ENCODE results near the gene PCBP3.

Gene PCBP3

DNA sequence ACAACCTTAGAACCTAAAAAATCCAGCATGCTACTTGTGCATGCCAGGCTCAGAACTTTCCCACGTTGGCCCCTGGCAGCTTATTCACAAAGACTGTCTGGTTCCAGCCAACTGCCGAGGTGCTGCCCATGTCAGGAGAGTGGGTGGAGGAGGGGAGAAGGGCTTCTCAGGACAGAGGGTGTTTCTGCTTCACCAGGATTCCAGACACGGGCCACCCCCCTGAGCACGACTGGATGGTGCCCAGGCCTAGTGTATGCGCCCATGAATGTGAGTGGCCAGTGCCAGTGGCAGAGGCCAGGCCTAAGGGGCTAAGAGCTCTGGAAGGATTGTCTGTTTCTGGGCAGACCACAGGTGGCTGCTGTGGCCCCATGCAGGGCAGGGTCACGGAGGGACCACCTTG lies 189.9 kb downstream of the PCBP3 start:
- Histone ChIP-seq H3K18ac (ENCODE audit: low read depth in 1 of 2, low read length in 2 of 2) (no peak overlapping the region), H4K91ac (ENCODE audit: low read length) (no peak overlapping the region), H2BK15ac (ENCODE audit: low read depth, poor library complexity, severe bottlenecking) (no peak overlapping the region), H3K27ac (ENCODE audit: low read length, poor library complexity, severe bottlenecking) (no peak overlapping the region), H2BK120ac (ENCODE audit: low read depth, low read length) (no peak overlapping the region), H3K79me1 (replicated peaks; ENCODE audit: low read length, poor library complexity, severe bottlenecking) (peaks cover 3% of the 10 kb centered on the region), H3K27me3 (ENCODE audit: control insufficient read depth in 1 of 2, insufficient read depth in 1 of 2, low read length in 2 of 2) (peaks cover 0 to 3% of the 10 kb centered on the region in 2 experiments), H3K9me3 (ENCODE audit: control insufficient read depth, low read length) (no peaks in the 10 kb centered on the region), H2BK5ac (ENCODE audit: low read depth, low read length, poor library complexity, severe bottlenecking) (no peak overlapping the region), H3K4me3 (ENCODE audit: insufficient read depth in 1 of 2, low read depth in 1 of 2, low read length in 2 of 2) (no peak overlapping the region), H3K4ac (ENCODE audit: low read depth in 1 of 2, low read length in 2 of 2) (no peak overlapping the region), H2BK12ac (ENCODE audit: low read length in 2 of 2) (no peak overlapping the region), H3K36me3 (ENCODE audit: control insufficient read depth in 1 of 2, insufficient read depth in 2 of 2, low read depth in 1 of 2, low read length in 2 of 2) (no peaks in the 10 kb centered on the region), H3K4me1 (ENCODE audit: control insufficient read depth, insufficient read depth, low read depth, low read length) (peaks cover 19% of the 10 kb centered on the region), H2AK5ac (ENCODE audit: low read length, severe bottlenecking) (no peak overlapping the region), H3K4me2 (ENCODE audit: low read length, poor library complexity, severe bottlenecking) (no peak overlapping the region), H3K9ac (ENCODE audit: low read length) (no peak overlapping the region), H4K8ac (ENCODE audit: low read length) (no peak overlapping the region), H3K14ac (ENCODE audit: low read length in 2 of 2) (no peak overlapping the region), H3K23ac (ENCODE audit: low read length in 2 of 2) (no peak overlapping the region), H2AFZ (ENCODE audit: low read depth, low read length) (no peak overlapping the region)
- DNase-seq = no peak
- WGBS = 88% methylated on average over 6 of the region's 6 CpGs

DNA sequence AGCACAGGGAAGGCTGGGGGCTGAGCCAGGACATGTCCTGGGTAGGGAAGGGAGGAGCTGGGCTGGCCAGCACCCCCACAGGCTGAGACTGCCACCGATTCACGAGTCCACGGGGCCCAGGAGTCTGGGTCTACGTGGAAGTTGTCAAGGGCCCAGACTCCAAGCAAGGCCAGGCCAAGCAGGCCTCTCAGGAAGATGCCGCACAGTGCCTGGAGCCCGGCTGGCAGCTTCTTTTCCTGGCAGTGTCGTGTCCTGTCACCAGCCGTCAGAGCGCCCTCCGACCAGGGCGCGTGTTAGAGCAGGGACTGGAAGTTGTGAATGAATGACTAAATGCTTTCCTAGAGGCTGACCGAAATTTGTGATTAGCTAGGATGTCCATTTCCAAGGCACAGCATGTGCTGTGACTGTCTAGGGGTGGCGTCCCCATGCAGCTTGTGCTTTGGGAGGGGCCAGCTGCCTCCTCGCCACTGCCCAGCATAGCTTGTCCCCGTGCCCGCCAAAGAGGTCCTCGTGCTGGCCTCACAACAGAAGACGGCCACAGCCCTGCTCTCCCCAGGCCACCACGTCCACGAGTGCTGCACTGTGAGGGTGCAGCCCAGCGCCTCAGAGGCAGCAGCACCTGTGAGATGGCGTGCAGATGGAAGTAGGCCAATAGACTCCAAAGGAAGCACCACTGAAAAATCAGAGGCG lies 190.6 kb downstream of the PCBP3 start:
- Histone ChIP-seq H3K27ac (ENCODE audit: low read length, poor library complexity, severe bottlenecking) (no peak overlapping the region), H3K9me3 (ENCODE audit: control insufficient read depth, low read length) (no peaks in the 10 kb centered on the region), H2BK5ac (ENCODE audit: low read depth, low read length, poor library complexity, severe bottlenecking) (no peak overlapping the region), H3K27me3 (ENCODE audit: control insufficient read depth in 1 of 2, insufficient read depth in 1 of 2, low read length in 2 of 2) (peaks cover 0 to 3% of the 10 kb centered on the region in 2 experiments), H3K4ac (ENCODE audit: low read depth in 1 of 2, low read length in 2 of 2) (no peak overlapping the region), H2AK5ac (ENCODE audit: low read length, severe bottlenecking) (no peak overlapping the region), H4K91ac (ENCODE audit: low read length) (peak overlapping the region; percentile 54), H2AFZ (ENCODE audit: low read depth, low read length) (no peak overlapping the region), H3K4me1 (ENCODE audit: control insufficient read depth, insufficient read depth, low read depth, low read length) (peaks cover 19% of the 10 kb centered on the region), H3K4me3 (ENCODE audit: insufficient read depth in 1 of 2, low read depth in 1 of 2, low read length in 2 of 2) (no peak overlapping the region), H3K79me1 (replicated peaks; ENCODE audit: low read length, poor library complexity, severe bottlenecking) (peaks cover 3% of the 10 kb centered on the region), H3K14ac (ENCODE audit: low read length in 2 of 2) (peak overlapping the region in 1 of 2 experiments; percentile 9), H3K23ac (ENCODE audit: low read length in 2 of 2) (no peak overlapping the region), H3K18ac (ENCODE audit: low read depth in 1 of 2, low read length in 2 of 2) (peak overlapping the region in 1 of 2 experiments; percentile 1), H3K4me2 (ENCODE audit: low read length, poor library complexity, severe bottlenecking) (no peak overlapping the region), H3K9ac (ENCODE audit: low read length) (no peak overlapping the region), H2BK120ac (ENCODE audit: low read depth, low read length) (no peak overlapping the region), H3K36me3 (ENCODE audit: control insufficient read depth in 1 of 2, insufficient read depth in 2 of 2, low read depth in 1 of 2, low read length in 2 of 2) (no peaks in the 10 kb centered on the region), H2BK15ac (ENCODE audit: low read depth, poor library complexity, severe bottlenecking) (no peak overlapping the region), H2BK12ac (ENCODE audit: low read length in 2 of 2) (no peak overlapping the region), H4K8ac (ENCODE audit: low read length) (no peak overlapping the region)
- 97% methylated on average over 24 of the region's 24 CpGs for WGBS
- DNase-seq = no peak

DNA sequence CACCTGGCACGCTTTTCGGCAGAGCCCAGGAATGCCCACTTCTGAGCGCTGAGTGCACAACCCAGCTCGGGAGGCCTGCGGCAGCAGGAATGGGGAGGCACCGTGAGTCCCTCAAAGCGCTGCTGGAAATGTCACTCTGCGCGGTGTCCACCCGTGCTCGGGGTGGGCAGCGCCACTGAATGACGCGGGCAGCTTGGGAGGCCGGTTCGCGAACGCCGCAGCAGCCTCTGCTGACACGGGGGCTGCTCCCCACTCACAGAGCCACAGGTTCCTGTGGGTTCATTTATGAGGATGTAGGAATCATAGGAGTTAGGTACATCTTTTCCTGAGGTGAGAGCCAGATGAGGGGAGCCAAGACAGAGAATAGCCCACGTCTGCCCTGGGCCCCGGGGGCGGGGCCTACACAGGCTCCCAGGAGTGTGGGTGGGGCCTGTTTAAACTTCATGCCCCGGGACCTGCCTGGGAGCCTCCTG lies 191.3 kb downstream of the PCBP3 start:
- no peak overlapping the region for H2AK5ac ChIP-seq (ENCODE audit: low read length, severe bottlenecking)
- H2BK15ac ChIP-seq (ENCODE audit: low read depth, poor library complexity, severe bottlenecking) = no peak overlapping the region
- H3K27ac ChIP-seq (ENCODE audit: low read length, poor library complexity, severe bottlenecking) = no peak overlapping the region
- no peak overlapping the region for H3K4me2 ChIP-seq (ENCODE audit: low read length, poor library complexity, severe bottlenecking)
- H3K18ac ChIP-seq (ENCODE audit: low read depth in 1 of 2, low read length in 2 of 2) = no peak overlapping the region
- no peak overlapping the region for H3K4me3 ChIP-seq (ENCODE audit: insufficient read depth in 1 of 2, low read depth in 1 of 2, low read length in 2 of 2)
- no peak overlapping the region for H3K9ac ChIP-seq (ENCODE audit: low read length)
- no peak overlapping the region for H2BK120ac ChIP-seq (ENCODE audit: low read depth, low read length)
- no peak overlapping the region for H4K8ac ChIP-seq (ENCODE audit: low read length)
- H3K9me3 ChIP-seq (ENCODE audit: control insufficient read depth, low read length) = no peaks in the 10 kb centered on the region
- no peak overlapping the region for H2BK12ac ChIP-seq (ENCODE audit: low read length in 2 of 2)
- no peak overlapping the region for H4K91ac ChIP-seq (ENCODE audit: low read length)
- peaks cover 3% of the 10 kb centered on the region for H3K79me1 ChIP-seq (replicated peaks; ENCODE audit: low read length, poor library complexity, severe bottlenecking)
- H2AFZ ChIP-seq (ENCODE audit: low read depth, low read length) = no peak overlapping the region
- no peak overlapping the region for H2BK5ac ChIP-seq (ENCODE audit: low read depth, low read length, poor library complexity, severe bottlenecking)
- DNase-seq = no peak
- no peak overlapping the region for H3K4ac ChIP-seq (ENCODE audit: low read depth in 1 of 2, low read length in 2 of 2)
- WGBS = 90% methylated on average over 24 of the region's 24 CpGs
- no peaks in the 10 kb centered on the region for H3K36me3 ChIP-seq (ENCODE audit: control insufficient read depth in 1 of 2, insufficient read depth in 2 of 2, low read depth in 1 of 2, low read length in 2 of 2)
- H3K27me3 ChIP-seq (ENCODE audit: control insufficient read depth in 1 of 2, insufficient read depth in 1 of 2, low read length in 2 of 2) = peaks cover 0 to 3% of the 10 kb centered on the region in 2 experiments
- no peak overlapping the region for H3K23ac ChIP-seq (ENCODE audit: low read length in 2 of 2)
- H3K14ac ChIP-seq (ENCODE audit: low read length in 2 of 2) = no peak overlapping the region
- H3K4me1 ChIP-seq (ENCODE audit: control insufficient read depth, insufficient read depth, low read depth, low read length) = peaks cover 13% of the 10 kb centered on the region

DNA sequence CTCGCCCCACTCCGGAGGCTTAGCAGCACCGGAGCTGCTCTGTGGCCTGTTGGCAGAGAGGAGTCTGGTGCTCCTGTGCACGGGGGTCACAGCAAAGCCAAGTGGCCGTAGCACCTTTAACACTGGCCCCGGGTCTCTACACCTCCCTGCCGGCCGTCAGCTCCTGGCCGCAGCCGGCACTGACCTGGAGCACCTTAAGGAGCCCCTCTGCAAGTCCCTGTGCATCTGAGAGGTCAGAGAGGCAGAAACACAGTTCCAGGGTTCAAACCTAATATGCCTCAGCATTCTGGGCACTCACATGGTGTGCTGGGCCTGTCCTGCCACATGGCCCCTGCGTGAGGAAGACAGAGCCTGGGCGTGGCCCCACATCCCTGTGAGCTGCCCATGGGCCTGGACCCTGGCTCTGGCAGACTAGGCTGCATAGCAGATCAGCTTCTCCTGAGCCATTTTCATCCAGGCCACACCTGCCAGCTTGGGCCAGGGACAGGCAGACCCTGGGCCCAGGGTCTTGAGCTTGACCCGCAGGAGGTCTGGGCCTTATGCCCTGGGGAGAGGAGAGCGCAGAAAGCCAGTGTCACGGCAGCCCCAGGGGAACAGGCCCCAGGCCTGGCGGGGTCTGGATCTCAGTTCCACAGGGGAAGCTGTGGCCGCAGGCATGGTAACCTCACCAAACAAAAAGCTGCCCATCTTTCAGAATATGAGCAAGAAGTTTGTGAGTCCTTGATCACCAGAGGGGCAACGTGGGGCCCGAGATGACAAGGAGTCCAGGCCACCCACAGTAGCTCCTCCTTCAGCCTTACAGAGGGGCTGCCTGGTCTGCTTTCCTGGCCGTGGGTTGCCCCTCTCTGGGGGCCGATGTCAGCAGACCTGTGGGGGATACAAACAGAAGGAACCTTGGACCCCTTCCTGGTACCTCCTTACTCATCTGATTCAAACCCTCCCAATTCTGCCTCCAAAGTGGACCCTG lies 192.1 kb downstream of the PCBP3 start:
- Histone ChIP-seq H4K91ac (ENCODE audit: low read length) (peak overlapping the region; percentile 73), H3K4me2 (ENCODE audit: low read length, poor library complexity, severe bottlenecking) (no peak overlapping the region), H2BK120ac (ENCODE audit: low read depth, low read length) (no peak overlapping the region), H3K14ac (ENCODE audit: low read length in 2 of 2) (peak overlapping the region in 1 of 2 experiments; percentile 5), H2BK15ac (ENCODE audit: low read depth, poor library complexity, severe bottlenecking) (no peak overlapping the region), H4K8ac (ENCODE audit: low read length) (no peak overlapping the region), H3K27ac (ENCODE audit: low read length, poor library complexity, severe bottlenecking) (no peak overlapping the region), H3K27me3 (ENCODE audit: control insufficient read depth in 1 of 2, insufficient read depth in 1 of 2, low read length in 2 of 2) (peaks cover 0 to 1% of the 10 kb centered on the region in 2 experiments), H3K4me3 (ENCODE audit: insufficient read depth in 1 of 2, low read depth in 1 of 2, low read length in 2 of 2) (no peak overlapping the region), H3K79me1 (replicated peaks; ENCODE audit: low read length, poor library complexity, severe bottlenecking) (peaks cover 3% of the 10 kb centered on the region), H3K36me3 (ENCODE audit: control insufficient read depth in 1 of 2, insufficient read depth in 2 of 2, low read depth in 1 of 2, low read length in 2 of 2) (no peaks in the 10 kb centered on the region), H3K4me1 (ENCODE audit: control insufficient read depth, insufficient read depth, low read depth, low read length) (peaks cover 8% of the 10 kb centered on the region), H3K9me3 (ENCODE audit: control insufficient read depth, low read length) (peaks cover 3% of the 10 kb centered on the region), H2AK5ac (ENCODE audit: low read length, severe bottlenecking) (no peak overlapping the region), H3K18ac (ENCODE audit: low read depth in 1 of 2, low read length in 2 of 2) (peak overlapping the region in 1 of 2 experiments; percentile 52), H3K4ac (ENCODE audit: low read depth in 1 of 2, low read length in 2 of 2) (no peak overlapping the region), H3K9ac (ENCODE audit: low read length) (no peak overlapping the region), H2AFZ (ENCODE audit: low read depth, low read length) (no peak overlapping the region), H3K23ac (ENCODE audit: low read length in 2 of 2) (no peak overlapping the region), H2BK12ac (ENCODE audit: low read length in 2 of 2) (peak overlapping the region in 1 of 2 experiments; percentile 66), H2BK5ac (ENCODE audit: low read depth, low read length, poor library complexity, severe bottlenecking) (no peak overlapping the region)
- 92% methylated on average over 21 of the region's 21 CpGs for WGBS
- no peak for DNase-seq
